Daoy (cell line): Measurements from ENCODE around the gene KLF6. TPM values are rescaled to one million over a fixed set of nuclear protein-coding genes. Genes with fewer than 3 reads are reported as not detected.

Experiments used
- DNase-seq: peaks from one replicate; pipeline ENCODE4 v3.0.0-alpha.2; 2015; ENCODE audit warnings: low read depth
- total RNA-seq: library from RNA; depleted of rRNA; stranded (reverse); fragments of >200 nt; shearing (Covaris generic); gene quantifications from 2 replicates; pipeline ENCODE4 v1.2.3, GENCODE V29; 2014

The KLF6 gene
- total RNA-seq, 1 experiment from 2014 or later, result 11.6 TPM

DNA sequence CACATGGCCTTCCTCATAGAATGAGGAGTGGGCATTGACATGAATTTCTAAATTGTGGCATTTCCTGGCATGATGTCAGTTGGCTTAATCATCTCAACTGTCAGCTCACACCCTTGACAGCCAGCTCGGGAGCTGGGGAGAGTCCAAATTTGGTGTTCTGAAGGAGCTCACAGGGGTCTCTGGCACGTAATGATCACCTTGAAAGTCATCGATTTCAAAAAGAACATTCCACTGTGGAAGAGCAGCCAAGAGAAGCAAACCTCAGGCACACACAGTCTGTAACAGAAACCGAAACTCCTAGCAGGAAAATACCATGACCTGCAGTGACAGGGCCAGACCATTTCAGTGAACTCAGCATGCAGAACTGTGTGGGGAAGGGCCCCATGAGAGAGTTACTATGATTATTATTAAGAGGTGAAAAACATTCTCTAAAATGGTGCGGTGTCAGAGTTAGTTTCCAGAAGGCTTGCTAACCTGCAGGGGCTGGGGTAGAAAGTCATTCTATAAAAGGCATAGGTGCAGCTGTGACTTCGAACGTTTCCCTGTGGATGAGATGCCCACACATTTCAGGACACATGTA is 26.4 kb upstream of the KLF6 start:
- peak; percentile 87 for DNase-seq

DNA sequence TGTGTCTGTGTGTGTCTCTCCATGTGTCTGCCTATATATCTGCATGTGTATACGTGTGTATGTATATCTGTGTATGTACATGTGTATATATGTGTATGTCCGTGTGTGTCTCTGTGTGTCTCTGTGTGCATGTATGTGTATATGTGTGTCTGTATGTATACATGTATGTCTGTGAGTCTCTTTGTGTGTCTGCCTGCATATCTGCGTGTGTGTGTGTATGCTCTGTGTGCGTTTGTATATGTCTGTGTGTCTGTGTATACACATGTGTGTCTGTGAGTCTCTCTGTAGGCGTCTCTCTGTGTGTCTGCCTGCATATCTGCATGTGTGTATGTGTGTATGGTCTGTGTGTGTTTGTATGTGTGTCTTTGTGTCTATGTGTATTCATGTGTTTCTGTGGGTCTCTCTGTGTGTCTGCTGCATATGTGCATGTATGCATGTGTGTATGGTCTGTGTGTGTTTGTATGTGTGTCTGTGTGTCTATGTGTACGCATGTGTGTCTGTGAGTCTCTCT is 23.7 kb upstream of the KLF6 start:
- peak; percentile 15 for DNase-seq

- peak; percentile 35 for DNase-seq
Observed at GRCh38 chr10:3807928-3808496, 23.0 kb upstream of the KLF6 start.

DNA sequence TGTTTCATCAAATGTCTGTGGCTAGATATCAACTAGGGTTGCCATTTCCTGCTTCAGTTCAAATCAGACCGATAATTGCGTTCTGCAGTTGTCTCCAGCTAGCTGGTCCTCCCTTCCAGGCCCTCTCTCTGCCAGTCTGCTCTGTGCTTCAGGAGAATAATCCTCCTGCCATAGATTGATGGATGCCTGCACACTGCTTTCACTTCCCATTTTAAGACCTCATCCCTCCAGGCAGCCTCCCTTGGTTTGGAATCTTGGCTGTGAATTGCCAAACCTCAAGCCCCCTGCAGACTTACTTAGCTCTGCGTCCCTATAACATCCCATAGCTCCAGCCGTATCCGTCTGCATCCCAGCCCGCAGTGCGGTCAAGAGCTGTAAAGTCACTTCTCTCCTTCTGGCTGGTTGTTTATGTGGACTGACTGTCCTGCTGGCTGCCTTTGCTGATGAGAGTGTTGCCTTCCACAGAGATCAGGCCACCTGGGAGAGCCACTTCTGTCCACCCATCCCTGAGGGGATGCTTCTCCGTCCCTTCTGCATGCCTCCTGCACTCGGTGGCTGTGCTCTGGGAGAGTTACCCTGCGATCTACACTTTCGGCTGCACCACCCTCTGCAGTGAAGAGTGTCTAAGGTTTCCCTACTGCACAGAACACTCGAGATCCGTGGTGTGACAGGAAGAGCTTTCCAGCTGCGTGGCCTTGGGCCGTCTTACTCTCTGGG is 22.4 kb upstream of the KLF6 start:
- peak; percentile 90 for DNase-seq

- DNase-seq, result peak; percentile 83
Observed at GRCh38 chr10:3806603-3807002, 21.6 kb upstream of the KLF6 start.

DNA sequence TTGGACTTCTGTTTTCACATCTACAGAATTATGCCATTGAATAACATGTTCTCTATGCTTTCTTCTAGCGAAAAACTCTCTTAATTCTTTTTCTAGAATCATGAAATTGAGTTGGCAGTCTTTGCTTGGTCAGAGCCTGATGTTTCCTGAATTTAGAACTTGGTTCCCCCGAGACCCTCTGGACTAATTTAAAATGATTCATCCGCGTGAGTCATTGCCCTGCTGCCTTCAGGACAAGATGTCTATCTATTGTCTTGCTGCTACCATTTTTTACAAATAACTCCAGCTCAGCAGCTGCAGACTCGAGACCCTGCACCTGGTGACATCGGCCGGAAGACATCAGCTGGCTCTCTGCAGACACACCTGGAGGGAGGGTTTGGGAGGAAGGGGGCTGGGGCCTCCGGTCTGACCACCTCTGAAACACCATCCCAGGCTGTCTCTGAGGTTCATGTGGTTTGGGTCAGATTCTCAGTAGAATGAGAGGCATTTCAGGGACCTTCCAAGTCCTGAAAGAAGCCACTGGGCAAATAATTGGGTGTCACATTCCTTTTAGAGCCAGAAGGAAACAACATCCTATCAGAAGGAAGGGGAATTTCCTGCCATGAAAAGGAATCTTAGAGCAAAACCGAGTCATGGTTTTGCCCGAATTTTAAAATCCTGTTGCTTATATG is 20.9 kb upstream of the KLF6 start:
- DNase-seq, result peak; percentile 83

DNA sequence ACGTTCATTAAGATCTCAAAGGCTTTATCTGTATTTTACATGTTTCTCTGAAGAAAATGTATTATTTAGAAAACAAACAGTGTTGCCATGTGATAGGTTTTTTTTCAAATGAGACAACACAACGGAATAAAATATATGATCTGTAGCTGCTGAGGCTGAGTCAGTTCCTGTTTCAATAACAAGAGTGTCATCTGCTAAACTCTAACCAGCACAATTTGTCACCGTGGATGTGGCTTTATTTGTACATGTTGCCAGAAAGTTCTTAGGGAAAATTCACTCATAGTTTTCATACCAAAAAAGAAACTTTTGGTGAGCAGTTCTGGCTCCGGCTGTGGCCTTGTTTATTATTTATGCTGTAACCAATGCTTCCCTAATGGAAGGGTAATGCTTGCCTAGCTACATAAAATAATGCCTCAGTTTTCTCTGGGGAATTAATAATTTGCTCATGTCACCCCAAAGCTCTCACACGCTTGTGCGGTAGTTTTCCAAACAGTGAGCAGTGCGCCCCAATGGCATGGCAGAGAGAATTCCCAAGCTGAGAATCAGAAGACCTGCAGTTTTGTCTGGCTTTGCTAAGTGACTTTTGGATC is 20.3 kb upstream of the KLF6 start:
- DNase-seq, result peak; percentile 71

DNA sequence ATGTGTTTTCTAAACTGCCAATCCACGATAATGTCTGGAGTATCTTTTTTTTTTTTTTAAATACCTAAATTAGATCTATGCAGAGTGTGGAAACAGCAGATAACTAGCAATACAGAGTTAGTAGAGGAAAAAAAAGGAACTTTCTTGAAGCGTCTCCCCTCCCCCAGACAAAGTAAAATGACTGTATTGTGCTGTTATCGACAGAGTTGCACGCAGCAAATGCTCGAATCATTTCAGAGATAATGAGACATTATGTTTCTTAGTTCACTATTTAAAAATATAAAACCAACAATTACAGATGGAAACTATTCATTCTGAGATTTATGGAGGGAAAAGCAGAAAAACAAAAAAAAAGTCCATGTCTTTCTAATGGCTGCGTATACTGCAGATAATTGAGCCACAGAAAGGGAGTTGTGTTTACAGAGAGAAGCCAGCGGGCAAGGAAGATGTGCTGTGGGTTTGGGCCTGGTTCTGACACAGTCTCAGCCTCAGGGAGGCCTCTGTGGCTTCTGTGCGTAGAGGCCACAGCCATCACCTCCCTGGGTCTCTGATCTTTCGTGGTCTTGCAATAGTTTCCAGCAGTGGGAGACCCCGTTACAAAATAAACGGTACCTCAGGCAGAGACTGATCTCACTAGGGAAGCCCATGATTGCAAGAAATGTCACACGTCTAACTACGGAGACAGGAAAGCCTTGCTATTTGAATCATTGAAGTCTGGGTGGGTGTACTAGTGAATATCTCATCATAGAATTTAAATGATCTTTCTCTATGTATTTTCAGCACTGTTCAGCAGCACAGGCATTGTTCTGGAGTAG is 19.1 kb upstream of the KLF6 start:
- DNase-seq, result peak; percentile 20

DNA sequence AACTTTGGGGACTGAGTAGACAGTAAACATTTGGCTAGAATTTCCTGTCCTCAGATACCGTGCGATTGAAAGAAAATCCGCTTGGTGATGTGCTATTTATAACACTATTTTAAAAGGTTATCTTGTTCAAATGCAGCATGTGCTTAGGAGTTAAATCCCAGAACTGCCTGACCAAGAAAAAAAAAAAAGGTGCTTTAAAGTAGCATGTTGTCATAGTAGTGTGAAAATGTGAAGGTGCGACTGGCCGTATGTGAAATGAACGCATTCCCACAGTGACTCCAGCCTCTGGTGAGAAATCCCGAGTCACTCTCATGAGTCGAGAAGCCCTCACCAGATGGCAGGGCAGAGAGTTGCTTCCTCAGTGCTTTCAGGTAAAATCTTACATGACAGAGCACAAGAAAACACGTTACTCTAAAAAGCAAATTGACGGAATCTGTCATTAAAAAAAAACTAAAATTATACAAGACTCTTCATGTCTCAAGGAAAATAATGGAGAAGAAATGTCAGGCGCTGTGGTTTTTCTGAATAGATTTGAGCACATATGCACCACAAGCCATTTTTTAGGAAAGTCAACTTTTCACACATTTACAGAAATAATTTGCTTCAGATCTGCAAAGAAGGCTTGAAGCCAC is 18.4 kb upstream of the KLF6 start:
- DNase-seq, result peak; percentile 57

- DNase-seq, result no peak
Observed at GRCh38 chr10:3802526-3803265, 17.7 kb upstream of the KLF6 start.

- DNase-seq, result no peak
Observed at GRCh38 chr10:3801558-3802192, 16.7 kb upstream of the KLF6 start.

GRCh38 chr10:3800586-3800985 is 15.6 kb upstream of the KLF6 start:
- no peak for DNase-seq

DNA sequence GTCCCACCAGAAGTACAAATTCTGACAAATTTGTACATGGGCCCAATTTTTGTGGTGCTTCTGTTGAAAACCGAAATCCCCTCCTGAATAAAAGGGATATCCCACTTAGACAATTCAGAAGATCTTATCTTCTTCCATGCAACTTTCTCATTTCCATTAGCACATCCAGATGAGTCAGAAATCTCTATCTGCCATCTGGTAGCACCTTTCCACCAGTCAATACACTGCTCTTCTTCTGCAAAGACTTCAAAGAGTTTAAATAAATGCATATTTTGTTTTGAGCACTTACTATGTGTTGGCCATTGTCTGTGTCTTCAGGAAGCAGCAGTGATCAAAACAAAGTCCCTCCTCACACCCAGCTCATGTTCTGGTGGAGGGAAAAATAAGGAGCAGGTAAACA is 12.7 kb upstream of the KLF6 start:
- DNase-seq, result no peak

DNA sequence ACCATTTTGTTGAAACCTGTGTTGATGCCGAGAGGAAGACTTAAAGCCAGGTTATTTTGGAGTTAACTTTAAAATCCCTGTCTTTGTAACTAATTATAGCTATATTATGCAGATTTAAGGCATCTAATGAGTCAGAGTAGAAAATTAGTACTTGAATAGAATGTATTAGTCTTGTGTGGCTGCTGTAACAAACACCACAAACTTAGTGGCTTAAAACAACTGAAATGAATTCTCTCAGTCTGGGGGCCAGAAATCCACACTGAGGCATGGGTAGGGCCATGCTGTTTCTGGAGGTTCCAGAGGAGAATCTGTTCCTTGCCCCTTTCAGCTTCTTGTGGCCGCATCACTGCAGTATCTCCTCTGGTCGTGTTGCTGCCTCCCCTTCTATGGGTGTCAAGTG is 8.5 kb upstream of the KLF6 start:
- DNase-seq, result no peak

GRCh38 chr10:3792710-3793219 is 7.8 kb upstream of the KLF6 start:
- no peak for DNase-seq

GRCh38 chr10:3791974-3792633 is 7.1 kb upstream of the KLF6 start:
- DNase-seq, result no peak

- DNase-seq, result no peak
Observed at GRCh38 chr10:3790858-3791257, 5.8 kb upstream of the KLF6 start.

DNA sequence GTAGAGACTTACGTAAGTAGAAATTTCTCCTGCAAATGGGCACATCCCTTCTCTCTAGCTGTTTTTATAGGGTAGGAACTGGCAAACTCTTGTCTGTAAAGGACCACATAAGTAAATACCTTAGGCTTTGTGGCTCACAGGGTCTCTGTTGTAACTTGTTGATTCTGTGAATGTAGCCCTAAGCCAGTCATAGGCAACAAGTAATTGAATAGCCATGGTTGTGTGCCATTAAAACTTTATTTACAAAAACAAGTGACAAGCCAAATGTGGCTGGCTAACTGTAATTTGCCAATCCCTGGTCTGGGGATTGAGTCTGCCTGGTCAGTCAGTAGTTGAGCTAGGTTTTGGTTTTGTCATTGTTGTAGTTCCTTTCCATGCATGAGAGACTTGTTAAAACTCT is 5.3 kb upstream of the KLF6 start:
- no peak for DNase-seq

DNA sequence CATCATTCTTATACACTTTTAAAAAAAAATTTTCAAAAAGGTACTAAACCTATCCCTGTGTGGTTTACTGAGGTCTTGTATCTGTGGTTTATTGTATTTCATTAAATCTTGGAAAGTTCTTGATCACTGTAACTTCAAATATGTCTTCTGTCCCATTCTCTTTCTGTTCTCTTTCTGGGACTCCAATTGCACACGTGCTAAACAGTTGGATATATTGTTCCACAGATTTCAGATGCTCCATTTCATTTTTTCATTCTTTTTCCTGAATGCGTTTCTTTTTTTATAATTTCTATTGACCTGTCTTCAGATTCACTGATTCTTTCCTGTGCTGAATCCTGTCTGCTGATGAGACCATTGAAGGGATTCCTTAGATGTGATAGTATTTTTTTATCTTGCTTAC is 4.6 kb upstream of the KLF6 start:
- DNase-seq, result no peak
